GM21360 (cell line): Measurements from ENCODE around the gene TXNRD2.
"Not testable (repeated sequence)": the region's sequence is repeated elsewhere in the genome, so short reads cannot be mapped to it uniquely, and the experiment has no call there.

Experiments
- ATAC-seq: cut with Tn5 transposase; IDR thresholded peaks from one replicate; pipeline ENCODE4 v1.9.1; 2021; ENCODE audit warnings: mild to moderate bottlenecking, moderate library complexity; ENCODE audit not compliant: unreplicated experiment

Gene TXNRD2

DNA sequence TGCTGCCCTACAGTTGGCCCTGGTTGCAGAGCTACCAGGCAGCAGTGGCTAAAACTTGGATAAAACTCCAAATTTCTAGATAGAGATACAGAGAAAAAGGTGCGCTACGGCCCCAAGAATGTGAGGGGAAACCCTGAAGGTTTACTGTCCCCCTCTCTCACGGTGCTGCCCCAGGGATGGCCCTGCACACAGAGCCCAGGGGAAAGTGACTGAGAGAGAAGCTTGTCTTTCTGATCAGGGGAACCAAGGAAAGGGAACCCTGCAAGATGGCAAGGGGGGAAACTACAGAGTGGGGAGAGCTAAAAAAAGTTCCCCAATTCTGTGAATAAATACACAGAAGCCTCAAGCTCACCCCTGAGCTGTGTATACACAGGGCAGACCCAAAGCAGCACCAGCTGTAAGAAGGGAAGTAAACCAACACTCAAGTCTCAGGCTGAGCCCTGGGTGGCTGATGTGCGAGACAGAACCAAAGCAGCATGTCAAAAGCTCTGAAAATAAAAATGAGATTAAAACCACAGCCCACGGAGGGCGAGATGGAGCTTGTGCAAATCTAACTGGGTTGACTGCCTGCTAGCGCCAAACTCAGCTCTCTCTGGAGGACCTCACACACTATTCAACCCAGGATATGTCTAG, 109.0 kb downstream of the TXNRD2 start:
- ATAC-seq, result no peak

DNA sequence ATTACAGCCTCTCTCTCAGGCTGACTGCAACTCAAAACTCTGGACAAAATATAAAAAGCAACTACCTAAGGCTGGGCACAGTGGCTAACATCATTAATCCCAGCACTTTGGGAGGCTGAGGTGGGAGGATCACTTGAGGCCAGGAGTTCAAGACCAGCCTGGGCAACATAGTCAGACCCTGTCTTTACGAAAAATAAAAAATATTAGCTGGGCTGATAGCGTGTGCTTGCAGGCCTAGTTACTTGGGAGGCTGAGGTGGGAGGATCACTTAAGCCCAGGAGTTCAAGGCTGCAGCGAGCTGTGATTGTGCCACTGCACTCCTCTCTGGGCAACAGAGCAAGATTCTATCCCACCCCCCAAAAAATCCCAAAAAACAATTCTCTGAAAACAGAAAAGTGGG, 109.6 kb downstream of the TXNRD2 start:
- not testable (repeated sequence) for ATAC-seq

DNA sequence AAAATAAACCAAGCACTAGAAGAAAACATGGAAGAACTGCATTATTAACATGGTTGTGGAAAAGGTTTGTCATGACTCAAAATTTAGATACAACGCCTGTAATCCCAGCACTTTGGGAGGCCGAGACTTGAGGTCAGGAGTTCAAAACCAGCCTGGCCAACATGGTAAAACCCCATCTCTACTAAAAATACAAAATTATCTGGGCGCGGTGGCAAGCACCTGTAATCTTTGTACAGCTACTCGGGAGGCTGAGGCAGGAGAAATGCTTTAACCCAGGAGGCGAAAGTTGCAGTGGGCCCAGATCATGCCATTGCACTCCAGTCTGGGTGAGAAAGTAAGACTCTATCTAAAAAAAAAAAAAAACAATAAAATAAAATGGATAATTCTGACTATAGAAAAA, 110.6 kb downstream of the TXNRD2 start:
- no peak for ATAC-seq

DNA sequence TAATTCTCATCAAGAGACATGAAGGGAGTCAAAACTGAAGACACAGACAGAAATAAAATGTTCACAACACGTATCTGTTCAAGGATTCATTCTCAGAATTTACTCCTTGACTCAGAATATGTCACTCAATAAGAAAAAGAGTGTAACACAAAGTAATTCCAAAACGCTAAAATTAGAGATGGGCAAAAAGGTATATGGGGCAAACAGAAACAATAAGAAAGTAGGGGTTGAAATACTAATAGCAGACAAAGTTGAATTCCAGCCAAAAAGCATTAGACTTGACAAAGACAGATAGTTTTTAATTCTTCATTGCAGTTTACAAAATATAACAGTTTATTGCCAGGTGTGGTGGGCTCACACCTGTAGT, 113.6 kb downstream of the TXNRD2 start:
- ATAC-seq, result no peak

DNA sequence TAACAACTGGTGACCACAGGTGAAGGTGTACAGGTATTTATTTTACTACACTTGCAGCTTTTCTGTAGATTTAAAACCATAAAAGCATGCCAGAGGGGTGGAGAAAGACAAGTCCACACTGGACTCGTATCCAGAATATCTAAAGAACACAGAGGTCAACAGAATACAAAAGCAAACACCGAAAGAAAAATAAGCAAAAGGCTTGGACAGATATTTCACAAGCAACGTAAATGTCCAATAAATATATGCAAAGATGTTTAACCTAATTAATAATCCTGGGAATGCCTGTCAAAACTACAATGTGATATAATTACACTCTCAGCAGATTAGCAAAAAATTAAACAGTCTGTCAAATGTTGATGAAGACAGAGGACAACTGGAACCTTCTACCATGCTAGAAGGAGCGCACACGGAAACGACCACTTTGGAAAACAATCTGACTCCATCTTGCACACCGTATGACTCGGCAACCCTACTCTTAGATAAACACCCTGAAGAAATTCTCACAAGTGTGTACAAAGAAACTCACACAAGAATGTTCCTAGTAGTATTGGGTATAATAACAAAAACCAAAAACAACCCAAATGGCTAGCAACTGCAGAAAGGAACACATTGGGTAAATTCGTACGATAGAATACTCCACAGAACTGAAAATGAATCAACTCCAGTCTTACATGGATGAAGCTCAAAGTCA, 114.1 kb downstream of the TXNRD2 start:
- ATAC-seq, result no peak

DNA sequence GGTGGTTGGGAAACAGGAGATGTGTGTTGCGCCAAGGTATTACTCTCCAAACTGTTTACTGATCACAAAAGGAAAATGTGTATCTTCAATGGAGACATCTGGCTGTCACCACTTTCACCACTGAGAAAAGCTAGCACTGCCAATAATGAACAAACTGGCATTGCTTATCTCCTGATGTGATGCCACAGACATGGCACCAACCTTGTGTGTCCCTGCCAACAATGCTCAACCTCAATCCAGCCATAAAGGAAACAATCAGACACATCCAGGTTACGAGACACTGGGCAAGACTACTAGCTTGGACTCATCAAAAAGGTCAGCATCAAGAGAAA, 115.0 kb downstream of the TXNRD2 start:
- no peak for ATAC-seq

DNA sequence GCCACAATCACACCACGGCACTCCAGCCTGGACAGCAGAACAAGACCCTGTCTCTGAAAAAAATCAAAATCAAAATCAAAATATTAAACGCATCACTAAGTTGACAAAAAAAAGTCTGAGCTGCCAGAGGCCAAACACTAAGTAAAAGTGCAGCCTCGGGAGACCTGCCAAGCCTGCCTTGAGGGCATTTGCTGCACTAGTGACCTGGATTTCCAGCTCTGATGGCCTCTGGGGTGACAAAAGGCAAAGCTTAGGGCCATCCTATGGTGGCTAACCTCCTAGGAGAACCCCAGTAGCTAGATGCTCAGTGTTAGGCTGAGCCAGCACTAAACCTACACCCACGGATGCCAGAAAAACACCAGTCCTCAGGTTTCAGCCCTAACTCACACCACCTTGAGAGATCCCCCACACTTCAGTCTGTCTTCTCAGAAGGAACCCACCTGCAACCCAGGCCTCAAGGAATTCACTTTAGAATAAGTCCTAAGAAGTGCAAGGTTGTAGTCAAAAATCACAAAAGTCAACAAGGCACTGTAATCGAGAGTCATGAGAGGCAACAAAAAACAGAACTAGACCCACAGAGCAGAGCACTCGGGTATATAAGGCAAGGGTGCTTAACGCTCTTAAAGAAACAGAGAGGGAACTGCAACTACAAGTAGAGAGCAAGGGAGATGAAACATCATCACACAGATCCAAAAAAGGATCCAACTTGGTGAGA, 115.6 kb downstream of the TXNRD2 start:
- no peak for ATAC-seq
